GM12892 (cell line): ENCODE measurements around the gene KCNMA1.

Experiments
- DNase-seq: peaks from one replicate; pipeline ENCODE4 v3.0.0; 2011; ENCODE audit not compliant: insufficient read length
- FAIRE-seq: peaks from 2 replicates; lab custom pipeline; 2011; peaks lifted over from hg19 to GRCh38; lab: Jason Lieb, UNC
- POLR2A ChIP-seq: IDR thresholded peaks from 2 replicates; pipeline ENCODE4 v1.6.1; 2011; ENCODE audit warnings: low read depth, low read length, control low read depth
- POLR2AphosphoS5 ChIP-seq: IDR thresholded peaks from 2 replicates; pipeline ENCODE4 v1.6.1; 2011; ENCODE audit warnings: low read depth, low read length, control low read depth
- TAF1 ChIP-seq: IDR thresholded peaks from 2 replicates; pipeline ENCODE4 v1.6.1; 2011; ENCODE audit warnings: low read depth, mild to moderate bottlenecking, control low read depth, low read length, borderline replicate concordance

KCNMA1 gene

DNA sequence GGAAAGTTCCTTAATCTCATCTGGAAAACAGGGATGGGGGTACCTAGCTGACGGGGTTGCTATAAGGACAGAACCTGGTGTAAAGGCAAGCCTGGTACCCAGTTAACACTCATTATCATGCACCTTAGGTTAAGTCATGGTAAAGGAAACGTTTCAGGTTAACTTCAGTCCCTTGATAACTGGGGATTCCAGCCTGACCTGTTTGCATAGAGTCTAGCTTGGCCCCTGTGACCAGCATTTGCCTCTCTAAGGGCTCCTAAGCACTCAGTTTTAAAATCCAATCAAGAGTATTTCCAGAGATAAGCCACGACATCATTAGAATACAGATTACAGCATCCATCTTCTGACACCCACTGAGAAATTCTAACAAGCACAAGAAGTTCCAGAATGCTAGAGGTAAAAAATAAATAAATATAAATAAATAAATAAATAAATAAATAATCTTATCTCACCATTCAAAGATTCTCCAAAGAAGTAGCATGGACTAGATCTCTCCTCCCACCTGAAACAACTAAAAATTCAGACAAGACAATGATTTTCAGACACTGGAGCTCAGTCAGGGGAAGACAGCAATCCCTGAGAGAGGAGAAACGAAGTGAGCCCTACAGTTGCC is 184.6 kb downstream of the KCNMA1 start:
- FAIRE-seq (no peak), DNase-seq (no peak)
- TF ChIP-seq POLR2AphosphoS5, result no peak
- no peak for TF ChIP-seq TAF1
- no peak for TF ChIP-seq POLR2A

DNA sequence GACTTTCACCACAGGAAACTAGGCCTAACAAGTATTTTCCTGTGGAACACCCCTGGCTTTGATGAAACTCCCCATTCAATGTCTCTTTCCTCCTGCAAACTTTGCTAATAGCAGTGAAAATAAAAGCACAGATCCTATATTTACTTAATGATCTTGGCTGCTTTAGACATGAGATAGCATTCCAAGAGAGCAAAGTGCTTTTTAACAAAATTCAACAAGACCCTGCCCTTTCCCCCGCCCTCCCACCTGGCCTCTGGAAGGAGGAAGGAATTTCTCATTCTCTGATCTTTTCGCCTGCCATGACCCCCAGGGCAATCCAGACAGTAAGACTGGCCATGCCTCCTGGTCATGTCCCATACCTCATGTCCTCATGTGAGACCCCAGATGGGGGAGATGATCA is 185.7 kb downstream of the KCNMA1 start:
- TF ChIP-seq POLR2AphosphoS5 (no peak), POLR2A (no peak), TAF1 (no peak)
- DNase-seq, result no peak
- FAIRE-seq, result no peak

DNA sequence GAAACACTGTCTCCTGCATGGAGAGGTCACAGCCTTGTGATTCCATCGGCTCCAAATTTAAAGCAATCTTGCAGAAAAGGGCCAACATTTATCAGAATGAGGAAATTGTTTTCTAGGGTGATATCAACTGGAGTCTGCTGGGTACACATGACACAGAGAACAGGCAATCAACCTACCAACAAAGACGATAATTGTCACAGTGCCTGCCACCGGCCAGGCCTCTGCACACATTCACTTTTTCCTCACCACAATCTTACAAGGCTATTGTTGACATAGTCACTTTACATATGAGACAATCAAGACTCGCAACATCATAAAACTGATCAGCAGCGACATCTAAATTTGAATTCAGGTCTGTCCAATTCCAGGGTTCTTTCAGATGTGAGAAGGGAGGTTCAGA is 189.4 kb downstream of the KCNMA1 start:
- FAIRE-seq (peak; percentile 5), DNase-seq (no peak)
- no peak for TF ChIP-seq POLR2AphosphoS5
- TF ChIP-seq POLR2A, result no peak
- TF ChIP-seq TAF1, result no peak

DNA sequence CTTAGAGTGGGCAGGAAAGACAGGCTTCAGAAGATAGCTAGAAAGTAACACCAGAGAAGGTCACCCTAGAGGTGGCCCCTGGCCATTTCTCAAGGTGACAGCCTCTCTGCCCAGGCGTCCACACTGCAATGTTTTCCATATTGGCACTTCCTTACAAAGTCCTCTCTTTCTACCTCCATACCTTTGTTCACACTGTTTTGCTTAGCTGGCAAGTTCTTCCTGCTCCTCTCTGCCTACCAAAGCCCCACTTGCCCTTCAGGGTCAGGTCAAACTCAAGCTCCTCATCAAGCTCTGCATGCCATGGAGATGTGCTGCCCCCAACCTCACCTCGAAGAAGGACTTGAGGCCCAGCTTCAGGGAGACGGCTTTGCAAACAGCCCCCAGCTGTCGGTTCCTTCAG is 190.9 kb downstream of the KCNMA1 start:
- TF ChIP-seq POLR2AphosphoS5, result no peak
- no peak for TF ChIP-seq POLR2A
- no peak for TF ChIP-seq TAF1
- no peak for DNase-seq
- FAIRE-seq, result no peak

DNA sequence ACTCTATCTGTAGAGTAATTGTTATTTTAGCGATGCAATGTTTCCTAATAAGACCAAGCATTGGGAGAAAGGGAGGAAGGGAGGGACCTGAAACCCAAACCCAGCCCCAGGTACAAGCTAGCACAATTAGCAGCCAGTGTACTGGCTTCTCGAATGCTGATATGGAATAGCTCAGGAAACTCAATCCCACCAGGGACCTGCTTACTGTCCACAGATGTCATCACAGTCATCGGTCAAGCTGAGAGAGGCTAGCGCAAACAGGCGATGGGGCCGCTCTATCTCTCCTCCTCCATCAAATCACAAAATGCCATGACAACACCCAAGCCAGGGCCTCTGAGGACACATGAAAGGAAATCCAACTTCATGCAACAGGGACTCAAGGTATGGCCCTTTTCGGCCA is 192.1 kb downstream of the KCNMA1 start:
- DNase-seq (no peak), FAIRE-seq (no peak)
- TF ChIP-seq POLR2AphosphoS5, result no peak
- TF ChIP-seq TAF1, result no peak
- no peak for TF ChIP-seq POLR2A

DNA sequence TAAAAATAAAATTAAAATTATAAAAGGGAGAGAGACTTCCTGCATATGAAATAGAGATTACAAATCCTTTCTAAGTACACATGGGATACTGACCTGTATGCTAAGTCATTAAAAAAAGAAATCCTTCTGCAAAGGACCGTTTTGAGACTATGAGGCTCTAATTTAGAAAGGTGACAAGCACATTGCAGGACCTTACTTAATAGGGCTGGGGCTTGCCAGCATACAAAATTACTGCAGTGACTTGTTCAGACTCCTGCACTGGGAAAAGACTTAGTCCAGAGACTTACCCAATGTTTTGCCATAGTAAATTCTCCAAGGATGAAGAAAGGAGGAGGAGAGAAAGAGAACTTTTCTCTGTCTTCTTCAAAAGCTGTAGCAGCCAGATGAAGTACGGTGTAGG is 193.6 kb downstream of the KCNMA1 start:
- FAIRE-seq, result no peak
- no peak for TF ChIP-seq POLR2AphosphoS5
- no peak for TF ChIP-seq POLR2A
- no peak for TF ChIP-seq TAF1

DNA sequence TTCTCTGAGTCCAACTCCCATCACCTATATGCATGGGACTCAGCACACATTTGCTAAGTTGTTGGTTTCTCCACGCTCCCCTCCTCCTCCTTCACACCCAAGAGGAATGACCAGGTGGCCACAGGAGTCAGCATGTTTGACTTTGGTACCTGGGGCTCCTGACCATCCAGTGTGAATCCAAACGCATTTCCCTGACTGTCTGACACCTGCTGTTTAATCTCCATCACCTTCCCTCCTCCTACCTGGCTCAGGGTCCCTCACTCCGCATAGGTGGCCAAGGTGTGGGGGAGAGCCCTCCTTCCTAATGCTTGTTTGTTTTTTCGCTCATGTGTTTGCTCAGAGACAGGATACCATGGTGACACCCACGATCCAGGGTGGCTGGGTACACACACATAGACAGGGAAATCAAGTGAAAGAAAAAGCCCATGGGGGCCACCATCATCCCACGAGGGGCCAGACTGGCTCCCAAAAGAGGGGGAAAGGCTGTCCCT is 194.9 kb downstream of the KCNMA1 start:
- no peak for DNase-seq
- no peak for FAIRE-seq
- no peak for TF ChIP-seq POLR2AphosphoS5
- no peak for TF ChIP-seq TAF1

More for the DNA sequence above, 193.6 kb downstream of the KCNMA1 start:
- DNase-seq, result no peak

DNA sequence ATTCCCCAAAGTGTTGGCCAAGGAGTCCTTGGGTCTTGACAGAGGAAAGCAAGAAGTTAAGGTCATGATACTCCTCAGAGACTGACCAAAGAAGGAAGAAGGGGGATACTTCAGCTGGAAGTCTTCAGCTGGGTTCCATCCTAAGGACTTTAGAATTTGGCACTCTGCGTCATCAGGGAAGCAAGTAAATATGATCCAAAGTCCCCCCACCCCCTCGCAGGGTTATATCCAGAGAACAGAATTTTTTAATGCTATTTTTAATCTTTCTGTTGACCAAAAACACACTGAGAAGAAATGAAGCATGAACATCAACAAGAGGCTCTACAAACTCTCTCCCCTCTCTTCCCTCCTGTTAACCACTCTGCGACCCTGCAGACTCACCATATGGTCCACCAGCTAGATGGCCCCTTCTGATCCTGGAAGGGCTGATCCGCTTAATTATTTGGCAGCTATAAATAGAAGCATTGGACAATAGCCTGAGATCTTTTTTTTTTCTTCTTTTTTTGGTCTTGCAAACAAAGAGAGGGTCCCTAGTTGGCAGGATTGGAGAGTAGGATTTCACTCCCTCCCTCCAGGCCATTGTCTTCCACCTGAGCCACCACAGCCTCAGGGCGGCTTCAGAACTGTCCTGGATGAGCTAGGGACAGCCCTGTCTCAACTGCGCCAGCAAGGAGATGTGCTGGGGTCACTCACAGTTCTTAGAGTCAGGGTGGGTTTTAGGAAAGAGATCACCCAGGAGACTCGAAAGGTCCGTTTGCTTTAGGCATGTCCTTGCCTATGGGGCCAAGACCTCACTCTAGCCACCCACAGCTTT is 196.0 kb downstream of the KCNMA1 start:
- DNase-seq, result no peak
- FAIRE-seq, result no peak
- no peak for TF ChIP-seq POLR2AphosphoS5
- TF ChIP-seq POLR2A, result no peak
- no peak for TF ChIP-seq TAF1

DNA sequence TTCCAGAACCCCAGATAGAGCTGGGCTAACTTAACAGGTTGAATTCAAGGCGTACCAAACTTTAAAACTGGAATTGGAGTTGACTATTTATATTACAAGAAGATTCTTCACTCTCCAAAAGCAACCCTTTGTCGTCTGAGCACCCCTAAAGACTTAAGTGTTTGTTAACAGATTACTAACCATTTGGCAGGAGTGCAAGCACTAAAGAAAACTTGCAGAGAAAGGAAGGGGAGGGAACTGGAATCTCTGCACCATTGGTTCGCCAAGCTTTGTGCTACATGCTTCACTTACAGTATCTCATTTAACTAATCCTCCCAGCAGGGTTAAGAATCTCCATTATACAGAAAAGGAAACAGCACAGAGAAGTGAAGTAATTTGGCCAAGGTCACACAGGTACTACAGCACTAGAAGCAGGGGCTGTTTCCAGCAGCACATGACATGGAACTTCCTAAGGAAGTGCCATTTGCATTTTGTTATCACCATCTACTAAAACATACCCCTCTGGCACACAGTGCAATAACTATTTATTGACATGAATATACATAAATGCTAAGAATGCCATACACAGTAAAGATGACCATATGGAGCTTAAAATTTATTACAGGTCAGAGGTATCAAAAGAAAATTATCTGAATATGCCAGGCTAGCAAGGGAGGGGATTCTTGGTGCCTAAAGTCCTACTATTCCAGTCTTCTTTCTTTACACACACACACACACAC is 201.2 kb downstream of the KCNMA1 start:
- TF ChIP-seq POLR2A, result no peak
- no peak for TF ChIP-seq TAF1
- no peak for TF ChIP-seq POLR2AphosphoS5
- DNase-seq (no peak), FAIRE-seq (no peak)

DNA sequence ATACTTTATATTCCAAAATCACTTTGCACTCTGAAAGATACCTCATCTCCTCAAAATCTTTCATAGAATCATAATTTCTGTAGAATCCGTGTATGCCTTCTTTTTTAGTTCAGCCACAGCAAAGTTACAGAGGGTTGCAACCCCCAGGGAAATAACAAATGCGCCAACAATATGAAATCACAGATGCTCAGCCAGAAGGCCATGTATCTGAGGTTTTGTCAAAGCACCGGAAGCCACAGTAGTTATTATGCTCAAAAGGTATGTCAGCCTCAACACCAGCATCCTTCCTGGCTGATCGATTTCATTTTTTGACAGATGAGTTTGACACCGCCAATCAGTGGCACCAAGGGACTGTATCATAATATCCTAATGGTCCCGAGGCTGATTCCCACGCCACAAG is 204.1 kb downstream of the KCNMA1 start:
- FAIRE-seq (no peak), DNase-seq (no peak)
- TF ChIP-seq POLR2A, result no peak
- TF ChIP-seq POLR2AphosphoS5, result no peak
- no peak for TF ChIP-seq TAF1

DNA sequence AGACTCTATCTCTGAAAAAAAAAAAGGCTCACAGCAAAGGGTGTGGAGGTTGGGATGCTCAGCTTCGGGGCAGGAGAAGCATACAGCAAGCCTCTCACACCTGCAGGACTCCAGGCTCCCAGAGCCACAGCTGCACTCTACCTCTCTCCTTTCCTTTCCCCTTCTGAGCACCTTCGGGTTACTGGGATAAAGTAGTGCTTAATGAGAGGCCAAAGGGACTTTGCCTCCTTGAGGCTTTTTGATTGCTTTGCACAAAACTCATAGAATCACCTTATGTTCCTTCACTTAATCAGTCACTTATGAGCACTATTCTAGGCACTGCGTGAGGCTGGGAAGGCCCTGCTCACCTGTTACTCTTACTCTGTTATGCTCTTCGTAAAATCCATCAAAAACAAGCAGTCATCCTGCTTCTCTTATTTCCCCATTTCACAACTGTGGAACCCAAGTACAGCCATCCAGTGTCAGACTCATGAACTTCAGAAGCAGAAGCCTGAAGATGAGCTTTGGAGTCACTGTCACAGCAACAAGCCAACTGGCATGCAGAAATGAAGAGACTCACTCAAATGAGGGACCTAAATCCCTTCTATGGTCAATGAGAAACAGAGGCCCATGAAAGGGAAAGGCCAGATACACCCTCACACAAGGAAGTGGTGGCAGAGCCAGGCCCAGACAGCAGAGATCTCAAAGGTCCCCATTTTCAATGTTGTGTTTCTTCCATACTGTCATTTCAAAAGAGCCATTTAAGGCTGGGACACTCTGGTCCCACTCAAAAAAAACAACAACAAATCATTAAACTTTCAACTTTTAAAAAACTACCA is 205.4 kb downstream of the KCNMA1 start:
- no peak for TF ChIP-seq TAF1
- TF ChIP-seq POLR2AphosphoS5, result no peak
- no peak for TF ChIP-seq POLR2A
- no peak for FAIRE-seq
- DNase-seq, result no peak

DNA sequence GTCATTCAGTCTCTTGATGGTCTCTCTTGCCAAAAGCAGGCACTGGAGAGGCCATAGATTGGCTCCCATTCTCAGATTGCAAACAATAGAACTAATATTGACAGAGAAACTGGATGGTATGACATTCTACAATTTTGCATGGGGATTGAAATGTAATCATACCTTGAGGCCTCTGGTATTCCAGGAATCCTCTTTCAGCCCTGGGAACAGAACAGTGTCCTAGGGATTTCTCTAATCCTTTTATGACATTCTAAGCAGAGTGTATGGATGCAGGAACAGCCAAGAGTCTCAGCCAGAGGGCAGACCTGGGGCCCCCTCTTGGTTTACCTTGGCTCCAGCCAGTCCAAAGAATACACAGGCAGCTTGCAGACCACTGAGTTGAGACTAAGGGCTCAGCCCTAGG is 206.4 kb downstream of the KCNMA1 start:
- TF ChIP-seq POLR2A, result no peak
- TF ChIP-seq TAF1, result no peak
- no peak for TF ChIP-seq POLR2AphosphoS5
- no peak for FAIRE-seq
- no peak for DNase-seq
